ENCODE measurements around the gene ULBP2. TPM values are rescaled to one million over a fixed set of nuclear protein-coding genes. Genes with fewer than 3 reads are reported as not detected.

Gene ULBP2
- total RNA-seq, 1 experiment from 2014 or later: 0.13 TPM

GRCh38 chr6:149978610-149979009 lies 36.8 kb downstream of the ULBP2 start:
- H3K4me3 Mint-ChIP-seq: no peak overlapping the region
- peaks cover 99% of the 10 kb centered on the region for H3K27me3 Mint-ChIP-seq (ENCODE audit: low read depth)
- CTCF ChIA-PET: no interaction called here
- no peaks in the 10 kb centered on the region for H3K9me3 Mint-ChIP-seq
- POLR2A ChIA-PET: no interaction called here
- ATAC-seq (no peak), DNase-seq (ENCODE audit: low spot score) (no peak)
- H3K4me1 Mint-ChIP-seq: peaks cover 6% of the 10 kb centered on the region
- H3K36me3 Mint-ChIP-seq: no peaks in the 10 kb centered on the region
- no peak overlapping the region for H3K27ac Mint-ChIP-seq
- TF ChIP-seq NR2C2 (CRISPR knock-in tag; IDR thresholded peaks at IDR 0.05) (no peak), AFF4 (CRISPR knock-in tag; IDR thresholded peaks at IDR 0.05; ENCODE audit: borderline replicate concordance) (no peak), IRF2 (CRISPR knock-in tag; IDR thresholded peaks at IDR 0.05; ENCODE audit: borderline replicate concordance, low read depth) (no peak)

- H3K4me3 Mint-ChIP-seq: no peak overlapping the region
- no peaks in the 10 kb centered on the region for H3K9me3 Mint-ChIP-seq
- ATAC-seq (no peak), DNase-seq (ENCODE audit: low spot score) (no peak)
- POLR2A ChIA-PET: no interaction called here
- peaks cover 99% of the 10 kb centered on the region for H3K27me3 Mint-ChIP-seq (ENCODE audit: low read depth)
- H3K4me1 Mint-ChIP-seq: peaks cover 6% of the 10 kb centered on the region
- CTCF ChIA-PET: no interaction called here
- TF ChIP-seq HMGXB4 (CRISPR knock-in tag; IDR thresholded peaks at IDR 0.05): no peak
- TF ChIP-seq, protein P1, sequence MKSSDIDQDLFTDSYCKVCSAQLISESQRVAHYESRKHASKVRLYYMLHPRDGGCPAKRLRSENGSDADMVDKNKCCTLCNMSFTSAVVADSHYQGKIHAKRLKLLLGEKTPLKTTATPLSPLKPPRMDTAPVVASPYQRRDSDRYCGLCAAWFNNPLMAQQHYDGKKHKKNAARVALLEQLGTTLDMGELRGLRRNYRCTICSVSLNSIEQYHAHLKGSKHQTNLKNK (CRISPR knock-in tag; IDR thresholded peaks at IDR 0.05): no peak
- TF ChIP-seq NR1H2 (CRISPR knock-in tag; IDR thresholded peaks at IDR 0.05): no peak
- no peak for TF ChIP-seq NR3C1 (CRISPR knock-in tag; conservative IDR thresholded peaks at IDR 0.05; ENCODE audit: low read depth)
- TF ChIP-seq NR2C2 (CRISPR knock-in tag; IDR thresholded peaks at IDR 0.05): no peak
- TF ChIP-seq ATF3 (CRISPR knock-in tag; conservative IDR thresholded peaks at IDR 0.05): no peak
- TF ChIP-seq, protein P2, sequence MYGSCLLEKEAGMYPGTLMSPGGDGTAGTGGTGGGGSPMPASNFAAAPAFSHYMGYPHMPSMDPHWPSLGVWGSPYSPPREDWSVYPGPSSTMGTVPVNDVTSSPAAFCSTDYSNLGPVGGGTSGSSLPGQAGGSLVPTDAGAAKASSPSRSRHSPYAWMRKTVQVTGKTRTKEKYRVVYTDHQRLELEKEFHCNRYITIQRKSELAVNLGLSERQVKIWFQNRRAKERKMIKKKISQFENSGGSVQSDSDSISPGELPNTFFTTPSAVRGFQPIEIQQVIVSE (CRISPR knock-in tag; IDR thresholded peaks at IDR 0.05; ENCODE audit: borderline replicate concordance): no peak
- no peak overlapping the region for H3K27ac Mint-ChIP-seq
- H3K36me3 Mint-ChIP-seq: no peaks in the 10 kb centered on the region
These were observed 37.5 kb downstream of the ULBP2 start for GRCh38 chr6:149979293-149979692.

- H3K4me1 Mint-ChIP-seq: peaks cover 8% of the 10 kb centered on the region
These were observed 41.3 kb downstream of the ULBP2 start for GRCh38 chr6:149983145-149983544.

More at GRCh38 chr6:149983145-149983544, 41.3 kb downstream of the ULBP2 start:
- TF ChIP-seq ZNF396 (CRISPR knock-in tag; IDR thresholded peaks at IDR 0.05; ENCODE audit: borderline replicate concordance) (no peak), JUN (CRISPR knock-in tag; IDR thresholded peaks at IDR 0.05) (no peak), ZNF416 (CRISPR knock-in tag; IDR thresholded peaks at IDR 0.05) (no peak), ZNF263 (CRISPR knock-in tag; IDR thresholded peaks at IDR 0.05; ENCODE audit: low read depth) (no peak), ZNF219 (CRISPR knock-in tag; IDR thresholded peaks at IDR 0.05; ENCODE audit: borderline replicate concordance) (no peak), GABPB1 (CRISPR knock-in tag; IDR thresholded peaks at IDR 0.05) (no peak), TEAD4 (CRISPR knock-in tag; IDR thresholded peaks at IDR 0.05) (no peak), SP1 (CRISPR knock-in tag; conservative IDR thresholded peaks at IDR 0.05) (no peak), MYBL2 (CRISPR knock-in tag; IDR thresholded peaks at IDR 0.05) (no peak), ZNF138 (CRISPR knock-in tag; conservative IDR thresholded peaks at IDR 0.05) (no peak), SMAD3 (CRISPR knock-in tag; IDR thresholded peaks at IDR 0.05; ENCODE audit: borderline replicate concordance) (no peak), ZNF317 (CRISPR knock-in tag; IDR thresholded peaks at IDR 0.05; ENCODE audit: borderline replicate concordance, low read depth) (no peak), TEAD1 (CRISPR knock-in tag; IDR thresholded peaks at IDR 0.05) (no peak), IRF2 (CRISPR knock-in tag; IDR thresholded peaks at IDR 0.05; ENCODE audit: borderline replicate concordance, low read depth) (no peak), NR2C2 (CRISPR knock-in tag; IDR thresholded peaks at IDR 0.05) (no peak), ATF1 (CRISPR knock-in tag; IDR thresholded peaks at IDR 0.05) (no peak)
- TF ChIP-seq, protein P3, sequence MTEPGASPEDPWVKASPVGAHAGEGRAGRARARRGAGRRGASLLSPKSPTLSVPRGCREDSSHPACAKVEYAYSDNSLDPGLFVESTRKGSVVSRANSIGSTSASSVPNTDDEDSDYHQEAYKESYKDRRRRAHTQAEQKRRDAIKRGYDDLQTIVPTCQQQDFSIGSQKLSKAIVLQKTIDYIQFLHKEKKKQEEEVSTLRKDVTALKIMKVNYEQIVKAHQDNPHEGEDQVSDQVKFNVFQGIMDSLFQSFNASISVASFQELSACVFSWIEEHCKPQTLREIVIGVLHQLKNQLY (CRISPR knock-in tag; IDR thresholded peaks at IDR 0.05): no peak
- TF ChIP-seq, protein P2 (CRISPR knock-in tag; IDR thresholded peaks at IDR 0.05; ENCODE audit: borderline replicate concordance): no peak
- Mint-ChIP-seq H3K4me3 (no peak overlapping the region), H3K9me3 (no peaks in the 10 kb centered on the region), H3K27ac (no peak overlapping the region), H3K36me3 (no peaks in the 10 kb centered on the region), H3K27me3 (ENCODE audit: low read depth) (peaks cover 99% of the 10 kb centered on the region)
- ATAC-seq: peak; percentile 52; the same call in 1 of the 2 replicates
- ChIA-PET CTCF (interaction anchor here (0.9 to 1.7 kb wide), 2 partner anchors 24 to 142 kb away, joined by 3 to 6 read pairs; no protein-coding TSS in a partner anchor), POLR2A (interaction anchor here (0.6 to 1.4 kb wide), 2 partner anchors 12 to 723 kb away, joined by 4 to 5 read pairs; no protein-coding TSS in a partner anchor)
- DNase-seq (ENCODE audit: low spot score): no peak

Data from WTC11 (cell line).